ENCODE results near the gene DHRS2.

DNA sequence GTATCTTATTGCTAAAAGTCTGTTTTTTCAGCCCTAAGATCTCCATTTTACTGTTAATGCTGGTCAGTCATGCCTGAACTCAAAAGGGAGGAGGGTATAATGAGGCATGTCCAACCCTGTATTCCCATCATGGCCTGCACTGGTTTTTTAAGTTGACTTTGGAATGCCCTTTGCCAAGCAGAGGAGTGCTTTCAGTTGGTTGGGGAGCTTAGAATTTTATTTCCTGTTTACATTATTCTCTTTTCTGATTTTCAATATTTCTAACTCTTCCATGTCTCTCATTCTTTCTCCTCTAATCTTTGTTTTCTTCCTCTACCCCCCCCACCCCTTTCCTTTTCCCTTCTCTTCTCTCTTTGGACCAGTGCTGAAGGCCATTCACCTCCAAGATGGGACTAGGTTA lies 4.9 kb upstream of the DHRS2 start:
- TF ChIP-seq, protein P1, sequence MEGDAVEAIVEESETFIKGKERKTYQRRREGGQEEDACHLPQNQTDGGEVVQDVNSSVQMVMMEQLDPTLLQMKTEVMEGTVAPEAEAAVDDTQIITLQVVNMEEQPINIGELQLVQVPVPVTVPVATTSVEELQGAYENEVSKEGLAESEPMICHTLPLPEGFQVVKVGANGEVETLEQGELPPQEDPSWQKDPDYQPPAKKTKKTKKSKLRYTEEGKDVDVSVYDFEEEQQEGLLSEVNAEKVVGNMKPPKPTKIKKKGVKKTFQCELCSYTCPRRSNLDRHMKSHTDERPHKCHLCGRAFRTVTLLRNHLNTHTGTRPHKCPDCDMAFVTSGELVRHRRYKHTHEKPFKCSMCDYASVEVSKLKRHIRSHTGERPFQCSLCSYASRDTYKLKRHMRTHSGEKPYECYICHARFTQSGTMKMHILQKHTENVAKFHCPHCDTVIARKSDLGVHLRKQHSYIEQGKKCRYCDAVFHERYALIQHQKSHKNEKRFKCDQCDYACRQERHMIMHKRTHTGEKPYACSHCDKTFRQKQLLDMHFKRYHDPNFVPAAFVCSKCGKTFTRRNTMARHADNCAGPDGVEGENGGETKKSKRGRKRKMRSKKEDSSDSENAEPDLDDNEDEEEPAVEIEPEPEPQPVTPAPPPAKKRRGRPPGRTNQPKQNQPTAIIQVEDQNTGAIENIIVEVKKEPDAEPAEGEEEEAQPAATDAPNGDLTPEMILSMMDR (IDR thresholded peaks at IDR 0.05; ENCODE audit: low read depth, low read length) = no peak
- TF ChIP-seq EZH2phosphoT487 (IDR thresholded peaks at IDR 0.05; ENCODE audit: low read depth) = no peak

All from OCI-LY3 (cell line).